ENCODE measurements around the gene ANKFN1. TPM values are rescaled to one million over a fixed set of nuclear protein-coding genes. Genes with fewer than 3 reads are reported as not detected.

The ANKFN1 gene
- total and polyA plus RNA-seq, 10 of the 15 experiments (the other 5 are each of a cell fraction or from before 2014, with no cell fraction given), result 0.19 TPM; not detected in 9

GRCh38 chr17:56290802-56291118, 137.5 kb downstream of the ANKFN1 start (continued):
- TF ChIP-seq SIN3A (IDR thresholded peaks at IDR 0.05; ENCODE audit: low read depth, low read length), result no peak
- no peak for TF ChIP-seq USF2 (IDR thresholded peaks at IDR 0.05; ENCODE audit: borderline replicate concordance, low read depth, low read length)
- no peak for TF ChIP-seq ELK1 (IDR thresholded peaks at IDR 0.05; ENCODE audit: low read depth, low read length)
- TF ChIP-seq RAD51 (IDR thresholded peaks at IDR 0.05), result no peak
- TF ChIP-seq RELA (IDR thresholded peaks at IDR 0.05; ENCODE audit: borderline replicate concordance, partially characterized antibody), result no peak
- no peak for TF ChIP-seq EGR1 (IDR thresholded peaks at IDR 0.05; ENCODE audit: borderline replicate concordance in 1 of 2, low read depth in 2 of 2, low read length in 2 of 2)
- no peak for TF ChIP-seq ZBTB33 (IDR thresholded peaks at IDR 0.05)
- TF ChIP-seq POLR2AphosphoS5 (IDR thresholded peaks at IDR 0.05; ENCODE audit: low read length), result no peak
- TF ChIP-seq GABPA (IDR thresholded peaks at IDR 0.05; ENCODE audit: low read depth), result no peak
- no peak for TF ChIP-seq RB1 (IDR thresholded peaks at IDR 0.05; ENCODE audit: borderline replicate concordance)
- TF ChIP-seq CEBPZ (IDR thresholded peaks at IDR 0.05; ENCODE audit: low read depth, low read length), result no peak
- no peak for TF ChIP-seq EP300 (IDR thresholded peaks at IDR 0.05; ENCODE audit: borderline replicate concordance in 1 of 2, control insufficient read depth in 1 of 2, low read depth in 2 of 2, low read length in 2 of 2)
